GM19025 (cell line): ENCODE data around the gene SEC31B.
A peak's percentile ranks its signal among the peaks of the same experiment; 100 is the strongest.

Source experiments
- ATAC-seq: cut with Tn5 transposase; IDR thresholded peaks from one replicate; pipeline ENCODE4 v1.9.1; 2021; ENCODE audit warnings: mild to moderate bottlenecking, low read depth, moderate library complexity; ENCODE audit not compliant: unreplicated experiment

SEC31B gene

DNA sequence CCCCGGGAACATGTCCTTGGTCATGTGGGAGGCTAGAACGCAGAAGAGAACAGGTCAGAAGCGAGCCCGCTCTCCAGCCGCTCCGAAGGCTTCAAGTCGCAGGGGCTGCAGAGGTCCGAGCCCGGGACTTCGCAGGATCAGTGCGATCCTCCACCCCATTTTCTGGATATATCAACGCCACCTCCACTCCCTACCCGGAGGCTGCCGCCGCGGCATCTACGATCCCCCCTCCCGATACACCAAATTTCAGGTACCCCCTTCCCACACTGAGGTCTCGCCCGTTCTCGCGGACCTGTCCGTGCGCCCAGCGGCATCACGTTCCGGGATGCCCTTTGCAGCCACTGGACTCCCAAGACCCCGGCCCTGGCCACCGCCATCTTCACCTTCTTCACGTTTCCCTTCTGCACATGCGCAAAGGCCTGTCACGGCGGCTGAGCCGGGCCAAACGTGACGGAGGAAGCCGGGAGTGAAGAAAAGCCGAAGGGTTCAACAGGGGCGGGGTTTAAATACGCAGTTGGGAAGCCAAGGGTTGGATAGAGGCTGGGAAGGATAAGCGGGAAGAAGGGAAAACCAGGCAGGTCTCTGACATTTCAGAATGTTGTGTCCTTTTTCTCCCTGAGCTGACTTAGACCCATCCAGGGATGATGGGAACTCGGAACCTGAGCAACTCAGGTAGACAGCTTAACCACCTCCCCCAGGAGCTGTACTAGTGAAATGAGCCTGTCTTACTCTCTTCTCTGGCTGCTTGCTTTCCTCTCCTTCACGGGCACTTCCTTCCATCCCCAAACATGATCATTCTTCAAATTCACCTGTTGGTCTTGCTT, 10.0 kb upstream of the SEC31B start, which contains the start of gene NDUFB8:
Gene NDUFB8, minus strand, starts transcription at position 397 of the 824 bp plus-strand sequence. Its CDS starts 20 bp downstream, at position 377.
- ATAC-seq = peak; percentile 46

DNA sequence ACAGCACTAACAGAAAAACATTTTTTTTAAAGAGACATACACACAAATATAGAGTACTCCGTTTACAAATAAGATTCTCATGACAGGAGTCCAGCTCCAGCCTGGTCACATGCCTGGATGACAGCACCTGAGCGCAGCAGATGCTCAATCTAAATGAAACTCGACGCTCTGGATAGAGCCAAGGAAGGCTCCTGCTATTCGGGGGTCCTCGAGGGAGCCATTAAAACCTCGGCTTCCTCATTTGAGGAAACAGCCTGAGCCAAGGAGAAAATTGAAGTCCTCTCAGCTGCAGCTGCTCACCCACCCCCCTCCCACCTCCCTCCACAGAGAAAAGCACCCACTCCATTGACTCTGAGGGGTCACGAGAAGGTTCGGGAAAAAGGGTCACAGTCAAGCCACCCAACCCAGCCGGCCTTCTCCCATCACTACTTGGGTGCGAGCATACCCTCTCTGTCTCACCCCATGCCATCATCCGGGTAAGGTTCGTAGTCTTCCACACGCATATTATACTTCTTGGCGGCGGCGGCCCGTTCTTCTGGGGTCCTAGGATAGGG, 9.3 kb upstream of the SEC31B start:
- ATAC-seq = no peak

DNA sequence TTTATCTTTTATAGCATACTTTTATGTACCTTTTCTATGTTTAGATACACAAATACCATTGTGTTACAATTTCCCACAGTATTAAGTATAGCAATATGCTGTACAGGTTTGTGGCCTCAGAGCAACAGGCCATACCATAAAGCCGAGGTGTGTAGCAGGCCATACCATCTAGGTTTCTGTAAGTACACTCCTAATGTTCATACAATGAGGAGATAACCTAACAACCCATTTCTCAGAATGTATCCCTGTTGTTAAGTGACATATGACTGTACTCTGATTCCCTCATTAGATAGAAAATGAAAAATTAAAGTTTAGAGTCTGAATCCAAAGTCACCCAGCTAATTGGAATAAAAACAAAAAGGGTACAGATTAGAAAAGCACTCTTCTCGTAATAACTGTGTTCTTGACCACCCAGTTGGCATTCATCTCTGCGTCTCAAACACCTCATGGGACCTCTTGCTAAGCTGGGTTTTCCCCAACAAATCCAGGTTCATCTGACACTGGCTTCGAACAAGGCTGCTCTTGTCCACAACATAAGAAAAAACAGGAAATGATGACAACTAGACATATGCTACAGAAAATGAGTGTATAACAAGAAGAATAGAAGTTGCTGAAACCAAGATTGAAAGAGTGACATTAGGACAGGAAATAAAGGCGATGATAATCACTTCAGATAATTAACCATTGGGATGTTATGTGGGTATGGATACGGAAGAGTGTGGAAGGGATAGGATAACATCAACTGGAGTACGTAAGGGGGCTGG, 8.6 kb upstream of the SEC31B start:
- ATAC-seq = no peak

DNA sequence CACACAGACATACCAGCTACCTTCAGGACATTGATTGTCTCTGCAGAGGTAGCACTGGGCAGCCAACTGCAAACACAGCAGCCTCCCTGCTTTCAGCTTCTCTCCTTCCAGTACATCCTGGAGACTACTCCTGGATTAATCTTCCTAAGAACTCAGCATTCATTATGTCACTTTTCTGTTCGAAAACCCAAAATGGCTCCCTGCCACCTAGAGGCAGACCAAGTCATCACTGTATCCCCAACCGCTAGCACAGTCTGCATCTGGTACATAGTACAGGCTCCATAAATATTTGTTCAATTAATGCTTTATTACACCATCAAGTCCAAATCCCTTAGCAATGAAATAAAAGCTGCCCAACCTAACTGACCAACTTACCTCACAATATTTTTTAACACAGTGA, 5.0 kb upstream of the SEC31B start:
- ATAC-seq = no peak

DNA sequence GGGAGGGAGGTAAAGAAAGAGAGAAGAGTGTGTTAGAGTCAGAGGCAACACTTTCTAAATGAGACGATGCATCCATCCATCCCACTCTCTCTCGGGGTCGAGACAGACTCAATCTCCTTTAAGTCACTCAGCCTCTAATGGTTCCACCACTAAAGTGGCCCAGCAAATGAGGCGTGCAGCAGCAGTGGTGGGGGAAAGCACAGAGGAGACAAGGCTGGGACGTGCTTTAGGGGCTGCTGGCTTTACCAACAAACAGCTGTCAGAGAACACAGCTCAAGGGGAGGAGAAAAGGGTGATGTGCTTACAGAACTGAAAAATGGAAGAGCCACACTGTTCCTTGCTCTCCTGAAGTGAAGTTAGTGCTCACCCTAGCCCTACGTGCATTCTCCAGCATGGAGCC, 4.5 kb upstream of the SEC31B start:
- ATAC-seq = no peak

DNA sequence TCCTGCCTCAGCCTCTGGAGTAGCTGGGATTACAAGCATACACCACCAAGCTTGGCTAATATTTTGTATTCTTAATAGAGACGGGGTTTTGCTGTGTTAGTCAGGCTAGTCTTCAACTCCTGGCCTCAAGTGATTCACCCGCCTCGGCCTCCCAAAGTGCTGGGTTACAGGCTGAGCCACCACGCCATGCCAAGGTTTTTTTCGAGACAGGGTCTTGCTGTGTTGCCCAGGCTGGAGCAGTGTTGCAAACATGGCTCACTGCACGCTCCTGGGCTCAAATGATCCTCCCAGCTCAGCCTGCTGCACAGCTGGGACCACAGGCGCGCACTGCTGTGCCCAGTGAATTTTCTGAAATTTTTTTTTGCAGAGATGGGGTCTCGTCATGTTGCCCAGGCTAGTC, 3.3 kb upstream of the SEC31B start:
- ATAC-seq = no peak

DNA sequence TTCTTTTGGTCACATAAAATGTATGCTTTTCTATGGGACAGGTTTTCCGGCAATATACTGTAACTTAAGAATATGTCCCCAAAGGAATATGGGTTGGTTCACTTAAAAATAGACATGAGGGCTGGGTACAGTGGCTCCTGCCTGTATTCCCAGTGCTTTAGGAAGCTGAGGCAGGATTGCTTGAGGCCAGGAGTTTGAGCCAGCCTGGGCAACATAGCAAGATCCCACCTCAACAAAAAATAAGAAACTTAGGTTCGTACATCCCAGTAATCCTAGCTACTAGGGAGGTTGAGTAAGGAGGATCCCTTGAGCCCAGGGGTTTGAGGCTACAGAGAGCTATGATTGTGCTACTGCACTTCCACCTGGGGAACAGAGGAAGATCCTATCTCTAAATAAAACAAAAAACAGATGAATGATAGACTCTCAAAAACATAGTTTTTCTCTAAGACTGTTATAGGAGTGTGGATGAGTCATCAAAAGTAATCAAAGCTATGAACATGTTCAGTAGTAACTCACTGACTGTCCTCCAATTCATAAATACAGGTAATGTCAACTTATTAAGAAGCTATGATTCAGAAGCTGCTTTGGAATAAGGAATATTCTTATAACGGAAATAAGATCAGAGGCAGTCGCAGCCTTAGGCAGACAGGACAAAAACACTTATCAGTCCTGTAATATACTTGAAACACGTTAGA, 2.6 kb upstream of the SEC31B start:
- ATAC-seq = no peak

DNA sequence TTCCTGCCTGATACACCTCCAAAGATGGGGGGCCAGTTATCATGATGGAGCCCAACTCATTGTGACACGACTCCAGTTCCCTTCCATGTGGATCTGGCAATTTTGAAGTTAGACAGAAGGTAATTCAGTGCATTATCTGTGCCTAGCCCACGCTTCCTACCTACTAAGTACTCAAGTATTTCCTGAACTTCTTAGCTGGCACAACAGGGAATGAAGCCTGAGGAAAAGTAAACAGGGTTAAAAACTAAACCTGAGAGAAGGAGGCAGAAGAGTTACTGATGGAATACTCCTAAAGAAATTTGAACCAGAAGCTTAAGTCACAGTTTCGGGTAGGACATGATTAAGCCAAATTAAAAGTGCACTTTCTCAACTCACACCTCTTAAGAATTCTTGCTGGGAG, 1.1 kb upstream of the SEC31B start:
- no peak for ATAC-seq

DNA sequence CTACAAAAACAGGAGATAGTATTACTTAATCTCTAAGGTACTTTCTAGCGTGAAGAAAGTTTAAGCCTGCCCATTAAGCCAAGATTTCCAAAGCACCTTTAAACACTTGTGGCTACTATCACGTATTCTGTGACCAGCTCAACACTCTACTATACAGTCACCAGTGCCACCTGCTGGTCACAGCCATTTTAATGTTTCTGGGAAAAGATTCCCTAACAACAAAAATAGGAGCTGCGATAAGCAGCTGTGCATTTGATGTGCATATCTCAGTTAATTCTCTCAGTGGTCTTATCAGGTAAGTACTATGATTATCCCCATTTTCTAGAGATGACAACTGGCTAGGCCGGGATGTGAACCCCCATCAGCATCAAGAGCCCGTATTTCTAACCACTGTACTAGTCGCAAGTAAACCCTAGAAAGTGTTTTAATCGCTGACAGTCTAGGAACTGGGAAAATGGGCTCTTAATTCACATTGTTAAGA, 860 bp downstream of the SEC31B start:
- ATAC-seq = no peak

DNA sequence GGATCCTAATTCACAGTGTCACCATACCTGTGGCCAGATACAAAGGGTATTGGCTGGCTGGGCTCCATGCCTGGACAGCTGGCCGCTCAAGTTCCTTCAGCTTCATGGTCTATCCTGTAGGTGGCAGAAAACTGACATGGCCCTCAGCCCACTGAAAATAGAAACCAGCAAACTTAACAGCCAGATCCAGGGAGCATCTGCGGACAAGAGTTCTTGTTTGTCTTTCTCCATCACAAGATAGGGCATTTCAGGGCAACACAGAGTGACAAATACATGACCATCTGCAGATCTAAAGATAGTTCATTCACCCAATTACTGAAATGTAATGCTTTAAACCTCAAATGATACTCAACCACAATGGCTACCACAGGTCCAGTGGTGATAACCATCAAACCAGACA, 2.8 kb downstream of the SEC31B start:
- no peak for ATAC-seq

DNA sequence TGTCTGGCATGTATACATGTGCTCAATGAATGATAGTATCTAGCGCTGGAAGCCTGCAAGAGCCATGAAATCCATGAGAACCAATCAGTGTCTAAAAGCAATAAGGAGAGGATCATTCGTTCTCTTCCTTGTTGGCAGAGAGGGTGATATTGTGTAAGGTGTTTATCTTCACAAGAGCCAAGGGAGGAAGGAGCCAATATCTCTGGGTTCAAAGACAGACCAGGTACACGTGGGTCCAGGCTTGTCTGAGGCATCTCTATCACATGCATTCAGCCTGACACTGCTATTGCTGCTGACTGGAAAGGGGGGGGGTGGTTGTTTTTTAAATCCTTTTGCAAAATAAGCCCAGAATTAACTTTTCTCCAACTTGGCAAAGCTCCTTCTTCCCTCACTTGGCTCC, 4.0 kb downstream of the SEC31B start:
- no peak for ATAC-seq

DNA sequence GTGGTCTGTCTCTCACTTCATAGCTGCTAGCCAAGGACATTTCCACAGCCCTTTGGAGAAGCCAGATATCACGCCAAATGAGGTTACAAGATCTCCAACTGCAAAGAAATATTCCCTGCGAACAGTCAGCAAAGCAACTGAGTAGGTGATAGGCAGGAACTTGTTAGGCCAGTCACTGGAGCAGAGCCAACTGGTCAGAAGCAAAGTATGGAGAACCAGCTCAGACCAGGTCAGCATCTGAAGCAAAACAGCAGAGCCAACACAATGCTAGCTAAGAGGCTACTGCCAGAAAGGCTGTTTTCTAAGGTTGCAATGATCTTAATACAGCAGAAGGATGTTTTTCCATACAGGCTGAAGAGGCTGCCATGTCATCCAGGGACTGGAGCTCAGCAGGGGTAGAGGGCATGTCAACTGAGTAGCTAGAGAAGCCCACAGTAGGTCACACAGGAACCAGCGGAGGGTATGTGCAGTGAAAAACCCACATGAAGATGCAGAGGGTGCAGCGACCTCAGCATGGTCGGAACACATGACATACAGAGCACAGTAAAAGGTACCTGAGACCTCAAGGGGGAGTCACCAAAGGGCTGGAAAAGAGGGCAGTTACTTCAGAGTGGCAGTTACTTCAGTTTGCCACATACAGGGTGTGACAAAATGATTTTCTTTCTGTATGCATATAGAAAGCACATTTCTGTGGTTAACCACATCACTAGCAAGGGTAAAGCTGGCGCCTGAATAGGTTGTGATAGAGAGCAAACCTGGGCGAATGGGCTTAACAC, 8.9 kb downstream of the SEC31B start:
- no peak for ATAC-seq

DNA sequence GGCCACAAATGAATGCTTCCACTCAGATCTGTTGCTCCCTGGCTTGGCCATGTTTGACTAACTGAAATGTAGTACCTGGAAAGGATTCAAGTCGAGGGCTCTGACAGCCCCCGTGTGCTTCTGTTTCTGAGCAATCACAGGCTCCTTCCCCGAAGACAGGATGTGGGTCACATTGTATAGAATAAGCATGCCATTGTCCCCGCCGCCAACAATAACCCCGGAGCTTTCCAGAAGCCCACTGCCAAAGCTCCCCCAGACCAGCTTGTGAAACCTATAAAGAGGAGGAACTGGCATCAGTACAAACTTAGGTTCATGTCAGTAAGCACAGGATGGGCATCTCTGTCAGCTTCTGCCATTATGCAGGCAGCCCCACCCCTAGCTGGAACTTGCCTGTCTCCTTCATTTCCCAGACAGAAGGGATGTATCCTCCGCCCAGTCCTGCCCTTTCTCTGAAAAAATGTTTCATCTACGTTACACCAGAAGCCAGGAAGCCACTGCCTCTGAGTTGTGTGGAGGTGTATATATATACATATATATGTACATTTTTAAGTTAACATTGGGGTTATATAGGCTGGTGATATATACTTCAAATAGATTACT, 10.3 kb downstream of the SEC31B start:
- no peak for ATAC-seq

DNA sequence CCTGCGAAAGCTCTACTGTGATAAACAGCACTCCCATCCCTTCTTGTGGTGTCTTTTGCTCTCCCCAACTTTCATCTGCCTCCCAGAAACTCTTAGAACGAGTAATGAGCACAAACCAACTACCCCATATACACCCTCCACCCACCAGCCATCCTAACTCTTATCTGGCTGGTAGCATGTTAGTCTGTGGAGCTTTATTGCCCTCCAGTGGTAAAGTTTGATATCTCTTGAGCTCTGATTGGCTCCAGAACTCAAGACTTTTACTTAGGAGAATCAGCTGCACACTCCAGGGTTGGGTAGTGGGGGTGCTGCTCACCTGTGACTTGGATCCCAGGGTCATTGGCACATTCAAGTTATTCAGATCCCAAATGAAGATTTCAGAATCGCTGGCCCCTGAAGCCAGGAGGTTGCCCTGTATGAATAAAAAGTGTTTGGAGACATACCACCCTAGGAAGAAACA, 10.9 kb downstream of the SEC31B start:
- ATAC-seq = no peak

DNA sequence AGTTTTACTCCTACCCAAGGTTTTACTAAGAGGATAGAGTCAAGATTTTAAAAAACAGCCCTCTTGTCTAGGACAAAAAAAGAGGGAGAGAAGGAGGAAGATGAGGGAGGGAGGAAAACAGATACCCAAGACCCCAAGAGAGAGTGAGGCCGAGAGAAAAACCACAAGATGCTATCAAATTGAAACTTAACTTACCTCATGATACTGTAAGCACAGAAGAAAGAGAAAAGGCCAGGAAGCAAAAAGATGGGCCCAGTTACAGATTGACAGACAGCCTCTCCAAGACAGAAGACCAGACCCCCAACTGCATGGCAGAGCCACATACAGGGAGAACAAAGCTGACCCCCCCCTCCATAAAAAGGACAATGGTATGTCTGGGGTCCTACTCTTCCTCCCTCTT, 11.4 kb downstream of the SEC31B start:
- ATAC-seq = no peak

DNA sequence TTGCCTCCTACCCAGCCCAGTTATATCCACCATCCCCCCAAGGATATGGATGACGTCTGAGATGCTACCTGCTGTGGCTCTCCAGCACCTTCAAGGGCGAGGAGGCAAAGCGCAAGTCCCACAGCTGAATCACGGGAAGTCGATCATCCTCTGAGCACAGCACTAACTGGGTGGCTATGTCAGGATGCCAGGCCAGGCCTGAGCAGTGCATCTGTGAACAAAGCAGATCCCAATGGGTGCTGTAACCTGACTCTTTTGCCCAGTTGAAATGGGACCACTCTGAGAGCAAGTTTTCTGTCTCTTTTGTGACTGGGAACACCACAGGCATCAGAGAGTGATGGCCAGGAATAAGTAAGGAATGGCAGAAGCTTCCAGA, 12.3 kb downstream of the SEC31B start:
- no peak for ATAC-seq

DNA sequence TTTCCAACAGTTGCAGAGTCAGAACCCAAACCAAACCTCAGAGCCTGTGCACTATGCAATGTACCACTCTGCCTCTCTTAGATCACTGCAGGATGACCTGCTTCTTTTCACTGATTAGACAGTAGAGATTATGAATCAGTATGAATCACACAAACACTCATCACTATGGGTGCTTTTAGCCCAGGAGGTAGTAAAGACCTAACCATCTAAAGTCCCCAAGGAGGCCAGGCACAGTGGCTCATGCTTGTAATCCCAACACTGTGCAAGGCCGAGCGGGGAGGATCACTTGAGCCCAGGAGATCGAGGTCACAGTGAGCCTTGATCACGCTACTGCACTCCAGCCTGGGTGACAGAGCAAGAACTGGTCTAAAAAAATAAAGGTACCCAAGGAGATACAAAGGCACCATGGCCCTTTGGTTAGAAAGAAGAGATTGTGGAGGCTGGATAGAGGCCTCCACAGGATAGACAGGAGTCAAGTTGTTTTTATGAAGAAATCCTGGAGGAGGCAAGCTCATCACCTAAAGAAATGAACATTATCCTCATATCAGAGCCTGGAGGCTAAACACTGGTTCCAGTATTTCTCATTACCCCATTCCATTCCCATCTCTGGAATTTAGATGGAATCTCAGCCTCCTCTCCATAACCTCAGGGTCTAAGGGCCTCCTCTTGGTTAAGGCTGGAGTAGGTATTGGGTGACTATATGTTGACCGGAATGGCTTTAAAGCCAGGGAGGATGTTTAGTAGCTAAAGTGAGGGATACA, 12.9 kb downstream of the SEC31B start:
- no peak for ATAC-seq

DNA sequence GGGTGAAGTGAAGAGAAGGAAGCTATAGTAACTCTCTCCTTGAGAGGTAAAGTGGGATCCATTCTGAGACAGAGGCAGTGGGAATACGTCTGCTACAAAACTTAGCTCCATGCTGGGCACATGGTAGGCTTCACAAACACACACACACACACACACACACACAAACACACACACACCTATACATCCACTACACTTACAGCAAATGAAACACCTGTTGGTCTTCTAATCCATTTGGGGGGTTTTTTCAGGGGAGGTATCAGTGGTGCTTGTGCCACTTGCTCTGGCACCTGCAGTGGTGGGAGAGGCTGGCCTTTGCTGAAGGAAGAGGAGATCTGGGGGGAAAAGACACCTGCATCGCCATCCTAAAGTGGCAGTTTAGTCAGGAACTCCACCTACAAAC, 14.5 kb downstream of the SEC31B start:
- no peak for ATAC-seq

DNA sequence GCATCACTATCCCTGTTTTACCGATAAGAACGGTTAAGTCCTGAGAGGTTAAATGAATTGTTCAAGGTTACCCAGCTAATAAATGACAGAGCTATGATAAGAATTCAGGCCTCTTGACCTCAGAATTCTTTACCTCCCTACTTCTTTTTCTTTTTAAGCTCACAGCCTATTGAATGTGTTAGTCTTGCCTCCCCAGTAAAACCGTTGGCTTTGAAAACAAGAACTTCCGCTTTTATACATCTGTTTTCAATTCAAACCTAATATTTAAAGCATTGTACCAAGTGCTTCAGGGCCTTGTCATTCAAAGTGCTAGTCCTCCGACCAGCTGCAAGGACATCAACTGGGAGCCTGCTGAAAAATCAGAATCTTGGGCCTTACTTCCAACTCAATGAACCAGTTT, 15.6 kb downstream of the SEC31B start:
- ATAC-seq = no peak
